ENCODE data around the gene GLOD5.

The GLOD5 gene

GRCh38 chrX:48753708-48754228 lies 7.8 kb upstream of the GLOD5 start:
- DNase-seq (ENCODE audit: low read depth in 4 of 4, low spot score in 1 of 4): no peak

GRCh38 chrX:48754238-48754637 lies 7.3 kb upstream of the GLOD5 start:
- no peak for DNase-seq (ENCODE audit: low read depth in 4 of 4, low spot score in 1 of 4)

- no peak for DNase-seq (ENCODE audit: low read depth in 4 of 4, low spot score in 1 of 4)
These were observed 7.7 kb downstream of the GLOD5 start for GRCh38 chrX:48769230-48769629.

GRCh38 chrX:48770296-48770695 lies 8.7 kb downstream of the GLOD5 start:
- DNase-seq (ENCODE audit: low read depth in 4 of 4, low spot score in 1 of 4): no peak

GRCh38 chrX:48772602-48773001 lies 11.1 kb downstream of the GLOD5 start:
- DNase-seq (ENCODE audit: low read depth in 4 of 4, low spot score in 1 of 4): no peak

GRCh38 chrX:48776818-48777439 lies 15.4 kb downstream of the GLOD5 start:
- DNase-seq (ENCODE audit: low read depth in 4 of 4, low spot score in 1 of 4): no peak

- DNase-seq (ENCODE audit: low read depth in 4 of 4, low spot score in 1 of 4): no peak
These were observed 17.9 kb downstream of the GLOD5 start for GRCh38 chrX:48779399-48779798.

- DNase-seq (ENCODE audit: low read depth in 4 of 4, low spot score in 1 of 4): no peak
These were observed 20.2 kb downstream of the GLOD5 start for GRCh38 chrX:48781705-48782104.

- no peak for DNase-seq (ENCODE audit: low read depth in 4 of 4, low spot score in 1 of 4)
These were observed 20.7 kb downstream of the GLOD5 start for GRCh38 chrX:48782216-48782615.

GRCh38 chrX:48782795-48783194 lies 21.2 kb downstream of the GLOD5 start:
- no peak for DNase-seq (ENCODE audit: low read depth in 4 of 4, low spot score in 1 of 4)

GRCh38 chrX:48784726-48785125 lies 23.2 kb downstream of the GLOD5 start:
- no peak for DNase-seq (ENCODE audit: low read depth in 4 of 4, low spot score in 1 of 4)

- no peak for DNase-seq (ENCODE audit: low read depth in 4 of 4, low spot score in 1 of 4)
These were observed 23.6 kb downstream of the GLOD5 start for GRCh38 chrX:48785186-48785539.

- DNase-seq (ENCODE audit: low read depth in 4 of 4, low spot score in 1 of 4): no peak
These were observed 24.1 kb downstream of the GLOD5 start for GRCh38 chrX:48785540-48786214.

GRCh38 chrX:48786341-48786800 lies 24.8 kb downstream of the GLOD5 start, which contains the start of gene GATA1:
Gene GATA1, plus strand, starts transcription at chrX:48786590. Its CDS starts 4,520 bp downstream, at chrX:48791110.
- DNase-seq (ENCODE audit: low read depth in 4 of 4, low spot score in 1 of 4): no peak

- DNase-seq (ENCODE audit: low read depth in 4 of 4, low spot score in 1 of 4): no peak
These were observed 25.4 kb downstream of the GLOD5 start for GRCh38 chrX:48786825-48787504.

GRCh38 chrX:48787505-48788443 lies 26.2 kb downstream of the GLOD5 start:
- DNase-seq (ENCODE audit: low read depth in 4 of 4, low spot score in 1 of 4): no peak

- no peak for DNase-seq (ENCODE audit: low read depth in 4 of 4, low spot score in 1 of 4)
These were observed 28.0 kb downstream of the GLOD5 start for GRCh38 chrX:48789366-48790220.

GRCh38 chrX:48790477-48790876 lies 28.9 kb downstream of the GLOD5 start:
- DNase-seq (ENCODE audit: low read depth in 4 of 4, low spot score in 1 of 4): no peak

GRCh38 chrX:48791063-48791820 lies 29.7 kb downstream of the GLOD5 start:
- no peak for DNase-seq (ENCODE audit: low read depth in 4 of 4, low spot score in 1 of 4)
